Measurements from ENCODE around the gene DUSP1. TPM values are rescaled to one million over a fixed set of nuclear protein-coding genes. Genes with fewer than 3 reads are reported as not detected.

The DUSP1 gene
- total RNA-seq, 1 donor from 2014 or later: 382 TPM

- H3K36me3 ChIP-seq: no peaks in the 10 kb centered on the region
- peaks cover 32% of the 10 kb centered on the region for H3K4me1 ChIP-seq
- no peak for ATAC-seq
- no peak overlapping the region for H3K27ac ChIP-seq
- no peaks in the 10 kb centered on the region for H3K27me3 ChIP-seq
- H3K9me3 ChIP-seq: no peaks in the 10 kb centered on the region
- DNase-seq: no peak
- TF ChIP-seq CTCF (IDR thresholded peaks at IDR 0.05): no peak
- intact Hi-C loops (cut with DNase I): no loop called here
- no peak overlapping the region for H3K4me3 ChIP-seq
Measured at GRCh38 chr5:172723508-172723907, 47.5 kb downstream of the DUSP1 start.

GRCh38 chr5:172722327-172722815, 48.6 kb downstream of the DUSP1 start:
- ATAC-seq: no peak
- H3K27ac ChIP-seq: peak overlapping the region; percentile 77
- TF ChIP-seq CTCF (IDR thresholded peaks at IDR 0.05): no peak
- H3K27me3 ChIP-seq: no peaks in the 10 kb centered on the region
- peaks cover 35% of the 10 kb centered on the region for H3K4me1 ChIP-seq
- no peak for DNase-seq
- H3K36me3 ChIP-seq: no peaks in the 10 kb centered on the region
- H3K9me3 ChIP-seq: no peaks in the 10 kb centered on the region
- H3K4me3 ChIP-seq: no peak overlapping the region
- intact Hi-C loops (cut with DNase I): no loop called here

GRCh38 chr5:172721455-172722326, 49.3 kb downstream of the DUSP1 start:
- no peaks in the 10 kb centered on the region for H3K27me3 ChIP-seq
- peak; percentile 30 for ATAC-seq
- intact Hi-C loops (cut with DNase I): no loop called here
- no peak overlapping the region for H3K4me3 ChIP-seq
- H3K9me3 ChIP-seq: no peaks in the 10 kb centered on the region
- peak overlapping the region; percentile 77 for H3K27ac ChIP-seq
- TF ChIP-seq CTCF (IDR thresholded peaks at IDR 0.05): no peak
- no peaks in the 10 kb centered on the region for H3K36me3 ChIP-seq
- no peak for DNase-seq
- H3K4me1 ChIP-seq: peaks cover 42% of the 10 kb centered on the region

- H3K4me3 ChIP-seq: no peak overlapping the region
- DNase-seq (no peak), ATAC-seq (no peak)
- H3K27ac ChIP-seq: peak overlapping the region; percentile 77
- intact Hi-C loops (cut with DNase I): no loop called here
- H3K9me3 ChIP-seq: no peaks in the 10 kb centered on the region
- peaks cover 48% of the 10 kb centered on the region for H3K4me1 ChIP-seq
- H3K27me3 ChIP-seq: no peaks in the 10 kb centered on the region
- no peaks in the 10 kb centered on the region for H3K36me3 ChIP-seq
- TF ChIP-seq CTCF (IDR thresholded peaks at IDR 0.05): no peak
Measured at GRCh38 chr5:172720655-172721054, 50.3 kb downstream of the DUSP1 start.

GRCh38 chr5:172719211-172719610, 51.8 kb downstream of the DUSP1 start:
- H3K27me3 ChIP-seq: no peaks in the 10 kb centered on the region
- no peak overlapping the region for H3K27ac ChIP-seq
- H3K4me3 ChIP-seq: no peak overlapping the region
- no peak for ATAC-seq
- no peaks in the 10 kb centered on the region for H3K36me3 ChIP-seq
- no peak for DNase-seq
- intact Hi-C loops (cut with DNase I): loop anchor here (5.0 kb wide), 2 partner anchors 48 to 213 kb away; no protein-coding TSS in a partner anchor
- H3K4me1 ChIP-seq: peaks cover 56% of the 10 kb centered on the region
- H3K9me3 ChIP-seq: no peaks in the 10 kb centered on the region
- TF ChIP-seq CTCF (IDR thresholded peaks at IDR 0.05): no peak
